HG03045 (cell line): ENCODE results near the gene MYBPHL.

Experiments used
- ATAC-seq: cut with Tn5 transposase; IDR thresholded peaks from one replicate; pipeline ENCODE4 v1.9.1; 2021; ENCODE audit warnings: mild to moderate bottlenecking, moderate library complexity; ENCODE audit not compliant: unreplicated experiment

The MYBPHL gene

GRCh38 chr1:109266965-109267364 is 39.8 kb downstream of the MYBPHL start:
- no peak for ATAC-seq

- no peak for ATAC-seq
These were observed 41.0 kb downstream of the MYBPHL start for GRCh38 chr1:109265741-109266330.

- ATAC-seq, result no peak
These were observed 41.8 kb downstream of the MYBPHL start for GRCh38 chr1:109265016-109265415.

GRCh38 chr1:109264379-109264755 is 42.4 kb downstream of the MYBPHL start:
- ATAC-seq, result no peak

- ATAC-seq, result peak; percentile 63
These were observed 43.0 kb downstream of the MYBPHL start for GRCh38 chr1:109263597-109264378.

- no peak for ATAC-seq
These were observed 43.6 kb downstream of the MYBPHL start for GRCh38 chr1:109263234-109263596.

- no peak for ATAC-seq
These were observed 44.4 kb downstream of the MYBPHL start for GRCh38 chr1:109262231-109263055.

- no peak for ATAC-seq
These were observed 45.2 kb downstream of the MYBPHL start for GRCh38 chr1:109261578-109261977.

- no peak for ATAC-seq
These were observed 45.8 kb downstream of the MYBPHL start for GRCh38 chr1:109261006-109261405.

- ATAC-seq, result no peak
These were observed 46.9 kb downstream of the MYBPHL start for GRCh38 chr1:109259674-109260557.

- ATAC-seq, result no peak
These were observed 48.0 kb downstream of the MYBPHL start for GRCh38 chr1:109258481-109259466.

GRCh38 chr1:109257682-109258421 is 49.0 kb downstream of the MYBPHL start:
- no peak for ATAC-seq

- no peak for ATAC-seq
These were observed 49.7 kb downstream of the MYBPHL start for GRCh38 chr1:109256971-109257681.

- no peak for ATAC-seq
These were observed 50.7 kb downstream of the MYBPHL start for GRCh38 chr1:109256085-109256484.

GRCh38 chr1:109255678-109256077 is 51.1 kb downstream of the MYBPHL start:
- no peak for ATAC-seq

- no peak for ATAC-seq
These were observed 51.6 kb downstream of the MYBPHL start for GRCh38 chr1:109255097-109255651.

- no peak for ATAC-seq
These were observed 52.2 kb downstream of the MYBPHL start for GRCh38 chr1:109254621-109255096.
